Inferior parietal cortex (tissue), 1 donor: ENCODE data around the gene GABRD.
A peak's percentile ranks its signal among the peaks of the same experiment; 100 is the strongest.

ENCODE experiments used
- DNase-seq: peaks from one replicate; pipeline ENCODE4 v3.0.0-alpha.2; 2016; ENCODE audit errors: extremely low spot score

GABRD gene

GRCh38 chr1:2039251-2039650 is 20.1 kb downstream of the GABRD start:
- DNase-seq: no peak

GRCh38 chr1:2041305-2041704 is 22.2 kb downstream of the GABRD start:
- DNase-seq: no peak

- no peak for DNase-seq
Measured at GRCh38 chr1:2041887-2042286, 22.7 kb downstream of the GABRD start.

- DNase-seq: no peak
Measured at GRCh38 chr1:2042830-2043773, 24.0 kb downstream of the GABRD start.

- DNase-seq: no peak
Measured at GRCh38 chr1:2043886-2044285, 24.7 kb downstream of the GABRD start.

- DNase-seq: peak; percentile 76
Measured at GRCh38 chr1:2044510-2045319, 25.6 kb downstream of the GABRD start.

- no peak for DNase-seq
Measured at GRCh38 chr1:2045468-2046173, 26.5 kb downstream of the GABRD start.

GRCh38 chr1:2046174-2046917 is 27.2 kb downstream of the GABRD start:
- DNase-seq: no peak

- no peak for DNase-seq
Measured at GRCh38 chr1:2046953-2047748, 28.0 kb downstream of the GABRD start.

- DNase-seq: no peak
Measured at GRCh38 chr1:2047749-2048729, 28.9 kb downstream of the GABRD start.

GRCh38 chr1:2049225-2049717 is 30.1 kb downstream of the GABRD start:
- no peak for DNase-seq

- no peak for DNase-seq
Measured at GRCh38 chr1:2049718-2050431, 30.7 kb downstream of the GABRD start, which contains the start of gene PRKCZ. Gene PRKCZ (plus strand): TSS chr1:2050411. CDS start chr1:2050631, 220 bp downstream.

GRCh38 chr1:2050461-2050792 is 31.3 kb downstream of the GABRD start:
- no peak for DNase-seq

- DNase-seq: no peak
Measured at GRCh38 chr1:2050793-2051682, 31.9 kb downstream of the GABRD start.

GRCh38 chr1:2052054-2052679 is 33.0 kb downstream of the GABRD start:
- no peak for DNase-seq

GRCh38 chr1:2052756-2053155 is 33.6 kb downstream of the GABRD start:
- no peak for DNase-seq

GRCh38 chr1:2053217-2053616 is 34.1 kb downstream of the GABRD start:
- no peak for DNase-seq
